Type B pancreatic cell (in vitro differentiated cells): ENCODE data around the gene ARNT2. TPM values are rescaled to one million over a fixed set of nuclear protein-coding genes. Genes with fewer than 3 reads are reported as not detected.

ENCODE experiments used
- DNase-seq: peaks from one replicate; pipeline ENCODE4 v3.0.0; 2021; ENCODE audit warnings: mixed read lengths; ENCODE audit not compliant: unreplicated experiment; ENCODE audit errors: extremely low spot score
- H3K27ac Mint-ChIP-seq: 2 replicates; pipeline ENCODE4 v1.8.0; 2021; ENCODE audit warnings: mild to moderate bottlenecking, mixed read lengths
- H3K27me3 Mint-ChIP-seq: 2 replicates; pipeline ENCODE4 v1.8.0; 2021; ENCODE audit warnings: mixed read lengths
- H3K36me3 Mint-ChIP-seq: 2 replicates; pipeline ENCODE4 v1.8.0; 2021; ENCODE audit warnings: mixed read lengths
- H3K4me1 Mint-ChIP-seq: one replicate; pipeline ENCODE4 v1.8.0; 2021; ENCODE audit warnings: mixed read lengths; ENCODE audit not compliant: unreplicated experiment
- H3K4me3 Mint-ChIP-seq: 2 replicates; pipeline ENCODE4 v1.8.0; 2021; ENCODE audit warnings: mild to moderate bottlenecking, mixed read lengths
- H3K9me3 Mint-ChIP-seq: 2 replicates; pipeline ENCODE4 v1.8.0; 2021; ENCODE audit warnings: mixed read lengths
- total RNA-seq: library from RNA; stranded (reverse); gene quantifications from 2 replicates; pipeline ENCODE4 v1.2.1, GENCODE V29; 2021; ENCODE audit warnings: low replicate concordance
- TF ChIP-seq, protein P1 (sequence below): fragments of 200-600 bp; sonication (generic); conservative IDR thresholded peaks from 2 replicates; pipeline ENCODE4 v1.5.0; 2021; ENCODE audit warnings: antibody characterized with exemption, mild to moderate bottlenecking

The ARNT2 gene
- total RNA-seq, 1 donor from 2014 or later = 22.4 TPM

DNA sequence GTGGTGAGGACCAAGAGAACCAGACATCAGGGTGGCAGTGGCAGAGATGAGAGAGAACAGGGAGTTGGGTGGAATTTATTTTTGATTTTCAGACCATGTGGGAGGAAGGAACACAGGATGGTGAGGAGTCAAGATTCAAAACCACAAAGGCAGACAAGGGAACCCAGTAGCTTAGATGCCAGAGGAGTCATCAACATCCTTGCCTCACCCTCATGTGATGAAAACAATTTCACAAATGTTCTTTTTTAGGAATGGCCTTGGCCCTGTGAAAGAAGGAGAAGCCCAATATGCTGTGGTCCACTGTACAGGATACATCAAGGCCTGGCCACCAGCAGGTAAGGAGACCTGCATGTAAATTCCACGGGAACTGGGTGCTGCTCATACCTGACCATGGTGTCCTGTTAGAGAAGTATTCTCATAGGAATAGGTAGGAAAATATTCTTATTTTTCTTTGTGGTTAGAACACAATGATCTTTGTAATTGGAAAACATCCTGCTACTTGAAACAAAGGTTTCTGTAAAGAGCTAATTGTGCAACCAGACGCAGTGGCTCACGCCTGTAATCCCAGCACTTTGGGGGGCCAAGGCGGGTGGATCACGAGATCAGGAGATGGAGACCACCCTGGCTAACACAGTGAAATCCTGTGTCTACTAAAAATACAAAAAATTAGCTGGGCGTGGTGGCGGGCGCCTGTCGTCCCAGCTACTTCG is 110.0 kb downstream of the ARNT2 start:
- Mint-ChIP-seq H3K4me1 (no peaks in the 10 kb centered on the region), H3K27me3 (no peaks in the 10 kb centered on the region), H3K4me3 (no peak overlapping the region), H3K36me3 (peaks cover 24% of the 10 kb centered on the region), H3K27ac (no peak overlapping the region), H3K9me3 (peaks cover 6% of the 10 kb centered on the region)
- TF ChIP-seq, protein P1, sequence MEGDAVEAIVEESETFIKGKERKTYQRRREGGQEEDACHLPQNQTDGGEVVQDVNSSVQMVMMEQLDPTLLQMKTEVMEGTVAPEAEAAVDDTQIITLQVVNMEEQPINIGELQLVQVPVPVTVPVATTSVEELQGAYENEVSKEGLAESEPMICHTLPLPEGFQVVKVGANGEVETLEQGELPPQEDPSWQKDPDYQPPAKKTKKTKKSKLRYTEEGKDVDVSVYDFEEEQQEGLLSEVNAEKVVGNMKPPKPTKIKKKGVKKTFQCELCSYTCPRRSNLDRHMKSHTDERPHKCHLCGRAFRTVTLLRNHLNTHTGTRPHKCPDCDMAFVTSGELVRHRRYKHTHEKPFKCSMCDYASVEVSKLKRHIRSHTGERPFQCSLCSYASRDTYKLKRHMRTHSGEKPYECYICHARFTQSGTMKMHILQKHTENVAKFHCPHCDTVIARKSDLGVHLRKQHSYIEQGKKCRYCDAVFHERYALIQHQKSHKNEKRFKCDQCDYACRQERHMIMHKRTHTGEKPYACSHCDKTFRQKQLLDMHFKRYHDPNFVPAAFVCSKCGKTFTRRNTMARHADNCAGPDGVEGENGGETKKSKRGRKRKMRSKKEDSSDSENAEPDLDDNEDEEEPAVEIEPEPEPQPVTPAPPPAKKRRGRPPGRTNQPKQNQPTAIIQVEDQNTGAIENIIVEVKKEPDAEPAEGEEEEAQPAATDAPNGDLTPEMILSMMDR = no peak
- no peak for DNase-seq

DNA sequence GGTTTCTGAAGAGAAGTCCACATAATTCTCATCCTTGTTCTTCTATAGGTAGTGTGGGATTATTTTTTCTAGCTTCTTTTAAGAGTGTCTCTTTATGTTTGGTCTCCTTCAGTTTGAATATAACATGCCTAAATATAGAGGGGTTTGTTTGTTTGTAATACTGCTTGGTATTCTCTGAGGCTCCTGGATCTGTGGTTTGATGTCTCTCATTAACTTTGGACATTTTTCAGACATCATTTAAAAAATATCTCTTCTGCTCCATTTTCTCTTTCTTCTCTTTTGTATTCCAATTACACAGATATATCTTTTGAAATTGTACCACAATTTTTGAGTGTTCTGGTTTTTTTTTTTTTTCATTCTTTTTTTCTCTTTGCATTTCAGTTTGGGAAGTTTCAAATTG is 113.1 kb downstream of the ARNT2 start:
- no peak overlapping the region for H3K4me3 Mint-ChIP-seq
- peaks cover 17% of the 10 kb centered on the region for H3K36me3 Mint-ChIP-seq
- no peaks in the 10 kb centered on the region for H3K4me1 Mint-ChIP-seq
- DNase-seq = no peak
- TF ChIP-seq, protein P1 = no peak
- H3K27ac Mint-ChIP-seq = no peak overlapping the region
- H3K9me3 Mint-ChIP-seq = peaks cover 6% of the 10 kb centered on the region
- H3K27me3 Mint-ChIP-seq = no peaks in the 10 kb centered on the region

DNA sequence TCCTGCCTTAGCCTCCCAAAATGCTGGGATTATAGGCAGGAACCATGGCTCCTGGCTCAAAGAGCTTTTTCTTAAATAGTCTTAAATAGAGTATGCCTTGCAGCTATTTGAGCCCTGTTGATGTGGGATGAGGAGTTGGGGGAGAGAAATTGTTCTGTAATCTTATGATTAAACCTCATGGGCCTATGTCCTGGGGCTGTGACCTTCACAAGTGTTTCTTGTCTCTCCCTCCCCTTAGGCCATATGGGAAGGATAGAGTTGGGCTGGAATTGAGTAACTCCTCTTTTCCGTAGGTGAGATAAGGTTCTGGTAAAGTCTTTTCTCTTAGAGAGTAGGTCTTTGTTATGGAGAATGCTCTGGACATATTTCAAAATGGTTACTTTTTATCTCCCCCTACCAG is 114.3 kb downstream of the ARNT2 start:
- TF ChIP-seq, protein P1 = no peak
- Mint-ChIP-seq H3K9me3 (peaks cover 6% of the 10 kb centered on the region), H3K4me1 (no peaks in the 10 kb centered on the region), H3K27me3 (no peaks in the 10 kb centered on the region), H3K27ac (no peak overlapping the region), H3K4me3 (no peak overlapping the region), H3K36me3 (peaks cover 17% of the 10 kb centered on the region)
- no peak for DNase-seq

DNA sequence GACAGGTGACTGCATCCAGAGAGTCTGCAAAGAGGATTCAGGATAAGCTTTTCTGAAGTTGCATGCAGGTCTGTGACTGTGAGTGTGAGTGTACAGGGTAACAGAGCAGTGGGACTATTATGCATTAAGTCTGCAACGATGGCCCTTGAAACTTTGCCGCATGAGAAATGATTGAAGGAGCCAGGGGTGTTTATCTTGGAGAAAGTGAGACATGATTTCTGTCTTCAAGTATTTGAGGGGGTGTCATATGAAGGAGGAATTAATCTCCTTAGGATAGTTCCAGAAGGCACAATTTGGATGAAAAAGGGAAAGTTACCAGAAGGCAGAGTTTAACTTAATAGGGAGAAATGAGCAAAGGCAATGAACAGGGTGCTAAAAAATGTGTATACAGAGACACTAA is 119.6 kb downstream of the ARNT2 start:
- Mint-ChIP-seq H3K27me3 (no peaks in the 10 kb centered on the region), H3K36me3 (peaks cover 10% of the 10 kb centered on the region), H3K27ac (no peak overlapping the region), H3K9me3 (no peaks in the 10 kb centered on the region), H3K4me1 (no peaks in the 10 kb centered on the region), H3K4me3 (no peak overlapping the region)
- DNase-seq = no peak
- TF ChIP-seq, protein P1 = no peak

DNA sequence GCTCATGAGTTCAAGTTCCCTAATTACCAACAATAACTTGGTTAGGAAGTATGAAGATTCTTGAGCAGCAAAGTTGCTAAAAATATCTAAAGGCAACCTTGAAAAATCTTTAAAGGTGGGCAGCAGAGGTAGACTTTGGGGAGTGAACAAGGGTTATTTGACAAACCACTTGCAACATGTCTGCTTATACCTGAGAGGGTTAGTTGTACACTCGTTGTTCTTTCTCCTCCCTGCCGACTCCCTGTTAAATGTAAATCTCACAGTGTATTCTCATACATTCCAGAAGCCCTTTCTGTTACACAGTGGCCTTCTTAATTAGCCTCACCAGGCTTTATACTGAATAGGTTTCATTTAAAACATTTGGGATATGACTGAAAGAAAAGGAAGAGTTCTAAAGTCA is 121.7 kb downstream of the ARNT2 start:
- no peaks in the 10 kb centered on the region for H3K4me1 Mint-ChIP-seq
- no peaks in the 10 kb centered on the region for H3K9me3 Mint-ChIP-seq
- H3K27me3 Mint-ChIP-seq = no peaks in the 10 kb centered on the region
- DNase-seq = no peak
- TF ChIP-seq, protein P1 = no peak
- H3K4me3 Mint-ChIP-seq = no peak overlapping the region
- peaks cover 3% of the 10 kb centered on the region for H3K36me3 Mint-ChIP-seq
- H3K27ac Mint-ChIP-seq = no peak overlapping the region
